Neural cell (in vitro differentiated cells): ENCODE measurements around the gene ZP2. TPM values are rescaled to one million over a fixed set of nuclear protein-coding genes. Genes with fewer than 3 reads are reported as not detected.

Experiments
- H2AFZ ChIP-seq: fragments of 200-600, 300-800 bp; sonication (generic), shearing (Covaris generic); 2 replicates; pipeline ENCODE4 v1.6.0; 2014; ENCODE audit warnings: low read depth, mild to moderate bottlenecking, antibody characterized with exemption, low read length, moderate library complexity
- H3F3A ChIP-seq: fragments of 200-600 bp; shearing (Covaris generic); 2 replicates; pipeline ENCODE4 v1.6.1; 2016; ENCODE audit warnings: mild to moderate bottlenecking, moderate library complexity, mixed read lengths, antibody characterized with exemption, low read length; ENCODE audit not compliant: insufficient read depth, poor library complexity, severe bottlenecking
- H3K27ac ChIP-seq: fragments of 200-600, 300-800 bp; sonication (generic), shearing (Covaris generic); 2 replicates; pipeline ENCODE4 v1.5.1; 2014; ENCODE audit warnings: mild to moderate bottlenecking, low read length, moderate library complexity
- H3K27me3 ChIP-seq: fragments of 300-800, 200-600 bp; sonication (generic), shearing (Covaris generic); 2 replicates; pipeline ENCODE4 v1.6.0; 2014; ENCODE audit warnings: mild to moderate bottlenecking, low read depth, low read length, moderate library complexity; ENCODE audit not compliant: insufficient read depth
- H3K36me3 ChIP-seq: fragments of 300-800, 200-600 bp; sonication (generic), shearing (Covaris generic); 2 replicates; pipeline ENCODE4 v1.5.1; 2014; ENCODE audit warnings: mild to moderate bottlenecking, antibody characterized with exemption, low read length, moderate library complexity; ENCODE audit not compliant: insufficient read depth
- H3K4me2 ChIP-seq: fragments of 300-800, 200-600 bp; sonication (generic), shearing (Covaris generic); 2 replicates; pipeline ENCODE4 v1.6.0; 2014; ENCODE audit warnings: mild to moderate bottlenecking, low read length
- H3K4me3 ChIP-seq: fragments of 300-800, 200-600 bp; sonication (generic), shearing (Covaris generic); 2 replicates; pipeline ENCODE4 v1.5.1; 2014; ENCODE audit warnings: mild to moderate bottlenecking, low read length, moderate library complexity
- H3K79me2 ChIP-seq: fragments of 200-600 bp; shearing (Covaris generic); replicated peaks from 2 replicates; pipeline ENCODE4 v1.6.0; 2014; ENCODE audit warnings: mild to moderate bottlenecking, low read length, moderate library complexity; ENCODE audit not compliant: insufficient read depth
- H3K9ac ChIP-seq: fragments of 300-800, 200-600 bp; sonication (generic), shearing (Covaris generic); 2 replicates; pipeline ENCODE4 v1.6.1; 2016; ENCODE audit warnings: mild to moderate bottlenecking, low read length, mixed read lengths
- H3K9me2 ChIP-seq: fragments of 200-600 bp; shearing (Covaris generic); 2 replicates; pipeline ENCODE4 v1.6.1; 2016; ENCODE audit warnings: mild to moderate bottlenecking, low read length, mixed read lengths; ENCODE audit not compliant: insufficient read depth
- H3K9me3 ChIP-seq: fragments of 200-600, 300-800 bp; sonication (generic), shearing (Covaris generic); 2 replicates; pipeline ENCODE4 v1.6.1; 2016; ENCODE audit warnings: mild to moderate bottlenecking, mixed run types, low read length, moderate library complexity, mixed read lengths
- H4K20me1 ChIP-seq: fragments of 200-600 bp; shearing (Covaris generic); 2 replicates; pipeline ENCODE4 v1.6.1; 2016; ENCODE audit warnings: mild to moderate bottlenecking, mixed run types; ENCODE audit not compliant: insufficient read depth
- CTCF ChIP-seq: fragments of 450-650 bp; IDR thresholded peaks from 2 replicates; pipeline ENCODE4 v1.5.1; 2014; ENCODE audit warnings: antibody characterized with exemption, mild to moderate bottlenecking, moderate library complexity; ENCODE audit not compliant: poor library complexity, severe bottlenecking
- EP300 ChIP-seq: fragments of 450-650 bp; conservative IDR thresholded peaks from 2 replicates; pipeline ENCODE4 v1.6.1; 2014; ENCODE audit warnings: antibody characterized with exemption, mild to moderate bottlenecking, moderate library complexity; ENCODE audit not compliant: poor library complexity, severe bottlenecking
- EZH2 ChIP-seq: fragments of 200-600, 300-800 bp; shearing (Covaris generic), sonication (generic); IDR thresholded peaks from 2 replicates; pipeline ENCODE4 v1.6.1; 2014; ENCODE audit warnings: antibody characterized with exemption, low read length, borderline replicate concordance, mild to moderate bottlenecking; ENCODE audit not compliant: insufficient read depth, poor library complexity, severe bottlenecking
- MXI1 ChIP-seq: fragments of 450-650 bp; conservative IDR thresholded peaks from 2 replicates; pipeline ENCODE4 v1.6.1; 2014; ENCODE audit warnings: antibody characterized with exemption, mild to moderate bottlenecking; ENCODE audit not compliant: poor library complexity, severe bottlenecking
- POLR2AphosphoS5 ChIP-seq: IDR thresholded peaks from 2 replicates; pipeline ENCODE4 v1.6.1; 2012
- RAD21 ChIP-seq: fragments of 450-650 bp; conservative IDR thresholded peaks from 2 replicates; pipeline ENCODE4 v1.6.1; 2014; ENCODE audit warnings: antibody characterized with exemption, mild to moderate bottlenecking, moderate library complexity
- REST ChIP-seq: IDR thresholded peaks from 2 replicates; pipeline ENCODE4 v1.6.1; 2012; ENCODE audit warnings: borderline replicate concordance
- SMC3 ChIP-seq: fragments of 450-650 bp; conservative IDR thresholded peaks from 2 replicates; pipeline ENCODE4 v1.6.1; 2014; ENCODE audit warnings: antibody characterized with exemption, mild to moderate bottlenecking, moderate library complexity; ENCODE audit not compliant: poor library complexity
- TAF1 ChIP-seq: IDR thresholded peaks from 2 replicates; pipeline ENCODE4 v1.6.1; 2012; ENCODE audit warnings: low read depth
- polyA plus RNA-seq: library from polyadenylated mRNA; depleted of rRNA; stranded (reverse); fragments of >200 nt; gene quantifications from 2 replicates; pipeline ENCODE4 v1.2.3, GENCODE V29; 2014

Gene ZP2
- polyA plus RNA-seq, 1 donor from 2014 or later, result not detected

DNA sequence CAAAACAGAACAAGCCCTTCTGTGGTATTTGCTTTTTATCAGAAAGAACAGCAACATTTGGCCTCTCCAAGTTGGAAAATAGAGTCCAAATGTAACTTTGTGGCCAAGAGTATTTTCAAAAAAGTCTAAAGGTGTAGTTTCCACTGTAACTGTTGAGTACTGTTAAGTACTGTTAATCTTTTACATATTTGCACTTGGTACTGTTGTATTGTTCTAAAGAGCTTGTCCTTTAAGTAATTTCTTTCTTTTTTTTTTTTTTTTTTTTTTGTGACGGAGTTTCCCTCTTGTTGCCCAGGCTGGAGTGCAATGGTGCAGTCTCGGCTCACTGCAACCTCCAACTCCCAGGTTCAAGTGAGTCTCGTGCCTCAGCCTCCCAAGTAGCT is 31.4 kb downstream of the ZP2 start:
- Histone ChIP-seq H3K27ac (no peak overlapping the region), H3K36me3 (no peaks in the 10 kb centered on the region)

More for the DNA sequence above, 31.4 kb downstream of the ZP2 start:
- no peak overlapping the region for H3K4me2 ChIP-seq
- no peaks in the 10 kb centered on the region for H3K9me2 ChIP-seq
- H3K27me3 ChIP-seq, result no peaks in the 10 kb centered on the region
- TF ChIP-seq REST (no peak), SMC3 (no peak), CTCF (no peak), POLR2AphosphoS5 (no peak), EP300 (no peak), MXI1 (no peak), EZH2 (no peak), RAD21 (no peak), TAF1 (no peak)
- H2AFZ ChIP-seq, result no peak overlapping the region
- no peak overlapping the region for H3K4me3 ChIP-seq
- H3K79me2 ChIP-seq, result no peaks in the 10 kb centered on the region
- no peaks in the 10 kb centered on the region for H4K20me1 ChIP-seq
- H3F3A ChIP-seq, result no peaks in the 10 kb centered on the region
- H3K9ac ChIP-seq, result no peak overlapping the region
- peaks cover 7% of the 10 kb centered on the region for H3K9me3 ChIP-seq
